C4-2B (cell line): ENCODE measurements around the gene GALNT11.

ENCODE experiments used
- H3K27ac ChIP-seq: fragments of 450-650 bp; 2 replicates; pipeline ENCODE4 v1.5.1; 2017
- ZFX ChIP-seq: fragments of 450-650 bp; IDR thresholded peaks from 2 replicates; pipeline ENCODE4 v1.6.1; 2017
- TF ChIP-seq, protein P1 (sequence below): fragments of 450-650 bp; conservative IDR thresholded peaks from 2 replicates; pipeline ENCODE4 v1.5.1; 2017; ENCODE audit warnings: mild to moderate bottlenecking

GALNT11 gene

GRCh38 chr7:152133804-152134203, 108.3 kb downstream of the GALNT11 start:
- TF ChIP-seq ZFX, result no peak
- TF ChIP-seq, protein P1, sequence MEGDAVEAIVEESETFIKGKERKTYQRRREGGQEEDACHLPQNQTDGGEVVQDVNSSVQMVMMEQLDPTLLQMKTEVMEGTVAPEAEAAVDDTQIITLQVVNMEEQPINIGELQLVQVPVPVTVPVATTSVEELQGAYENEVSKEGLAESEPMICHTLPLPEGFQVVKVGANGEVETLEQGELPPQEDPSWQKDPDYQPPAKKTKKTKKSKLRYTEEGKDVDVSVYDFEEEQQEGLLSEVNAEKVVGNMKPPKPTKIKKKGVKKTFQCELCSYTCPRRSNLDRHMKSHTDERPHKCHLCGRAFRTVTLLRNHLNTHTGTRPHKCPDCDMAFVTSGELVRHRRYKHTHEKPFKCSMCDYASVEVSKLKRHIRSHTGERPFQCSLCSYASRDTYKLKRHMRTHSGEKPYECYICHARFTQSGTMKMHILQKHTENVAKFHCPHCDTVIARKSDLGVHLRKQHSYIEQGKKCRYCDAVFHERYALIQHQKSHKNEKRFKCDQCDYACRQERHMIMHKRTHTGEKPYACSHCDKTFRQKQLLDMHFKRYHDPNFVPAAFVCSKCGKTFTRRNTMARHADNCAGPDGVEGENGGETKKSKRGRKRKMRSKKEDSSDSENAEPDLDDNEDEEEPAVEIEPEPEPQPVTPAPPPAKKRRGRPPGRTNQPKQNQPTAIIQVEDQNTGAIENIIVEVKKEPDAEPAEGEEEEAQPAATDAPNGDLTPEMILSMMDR, result no peak
- no peak overlapping the region for H3K27ac ChIP-seq

GRCh38 chr7:152136686-152137085, 111.2 kb downstream of the GALNT11 start:
- TF ChIP-seq, protein P1, result no peak
- TF ChIP-seq ZFX, result no peak

DNA sequence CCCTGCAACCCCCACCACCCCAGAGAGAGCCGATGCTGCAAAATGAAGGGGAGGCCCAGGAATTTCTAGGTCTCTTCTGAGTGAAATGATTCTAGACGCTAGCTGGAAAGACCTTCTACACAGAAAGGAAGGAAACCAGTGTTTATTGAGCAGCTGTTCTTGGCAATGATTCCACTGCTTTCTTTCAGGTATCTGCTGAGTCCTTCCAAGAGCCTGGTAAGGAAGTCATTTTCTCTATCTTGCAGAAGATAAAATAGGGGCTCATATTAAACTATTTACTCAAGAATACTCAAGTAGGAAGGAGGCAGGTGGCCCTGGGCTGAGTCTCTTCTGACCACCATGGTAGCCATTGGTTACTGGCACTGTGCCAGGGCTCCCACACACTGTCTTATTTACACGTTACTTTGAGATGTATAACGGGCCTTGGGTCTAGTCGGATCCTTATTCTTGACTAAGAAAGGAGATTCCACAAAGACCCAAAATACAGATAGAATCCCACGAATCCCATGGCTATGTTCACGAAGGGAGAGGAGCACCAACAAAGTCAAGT, 112.1 kb downstream of the GALNT11 start:
- no peak overlapping the region for H3K27ac ChIP-seq
- TF ChIP-seq ZFX, result no peak
- TF ChIP-seq, protein P1, result no peak

More at GRCh38 chr7:152136686-152137085, 111.2 kb downstream of the GALNT11 start:
- no peak overlapping the region for H3K27ac ChIP-seq

- TF ChIP-seq, protein P1, result no peak
- no peak for TF ChIP-seq ZFX
- H3K27ac ChIP-seq, result no peak overlapping the region
These were observed 114.6 kb downstream of the GALNT11 start for GRCh38 chr7:152140067-152140466.

DNA sequence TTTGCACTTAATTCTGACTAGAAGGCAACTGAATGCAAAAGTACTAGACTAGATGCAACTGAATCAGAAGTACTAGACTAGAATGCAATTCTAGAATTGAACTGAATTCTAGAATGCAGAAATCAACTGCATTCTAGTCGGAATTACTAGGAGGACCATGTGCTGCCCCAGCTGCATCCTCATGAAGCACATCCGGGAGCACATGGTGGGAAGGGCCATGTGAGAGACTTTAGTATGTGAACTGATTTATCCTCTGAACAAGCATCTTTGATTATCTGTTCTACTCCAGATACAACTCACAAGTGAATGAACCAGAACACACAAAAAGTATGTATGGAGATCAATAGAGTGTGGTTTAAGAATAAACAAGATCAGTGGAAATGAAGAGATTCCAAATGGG, 115.1 kb downstream of the GALNT11 start:
- TF ChIP-seq ZFX, result no peak
- TF ChIP-seq, protein P1, result no peak
- H3K27ac ChIP-seq, result no peak overlapping the region

DNA sequence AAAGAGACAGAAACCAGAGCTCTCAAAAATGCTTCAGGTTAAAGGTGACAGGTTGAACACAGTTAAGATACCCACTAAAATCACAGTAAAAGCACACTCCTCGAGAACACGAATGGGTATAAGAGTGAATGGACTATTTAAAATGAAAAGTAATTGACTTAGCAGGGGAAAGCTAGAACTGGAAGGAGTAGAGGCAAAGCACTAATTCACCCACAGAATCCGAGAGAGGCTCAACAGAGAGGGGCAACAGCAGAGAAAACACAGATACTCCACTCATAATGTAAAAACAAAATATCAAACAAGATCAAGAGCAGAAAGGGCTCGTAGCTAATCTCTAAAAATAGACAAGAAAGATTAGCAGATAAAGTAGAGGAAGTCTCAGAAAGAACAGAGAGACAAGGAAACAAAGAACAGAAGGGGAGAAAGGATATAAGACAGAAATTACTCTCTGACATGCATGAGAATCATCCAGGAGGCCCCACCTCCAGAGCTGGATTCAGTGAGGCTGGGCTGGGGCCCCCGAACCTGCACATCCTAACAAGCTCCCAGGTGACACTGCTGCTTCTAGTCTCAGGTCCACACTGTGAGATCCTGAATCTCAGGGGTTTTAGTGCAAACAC, 117.6 kb downstream of the GALNT11 start:
- TF ChIP-seq ZFX, result no peak
- TF ChIP-seq, protein P1, result no peak

GRCh38 chr7:152144557-152145245, 119.2 kb downstream of the GALNT11 start:
- TF ChIP-seq, protein P1, result no peak
- no peak for TF ChIP-seq ZFX

More for the DNA sequence above, 117.6 kb downstream of the GALNT11 start:
- no peak overlapping the region for H3K27ac ChIP-seq

More at GRCh38 chr7:152144557-152145245, 119.2 kb downstream of the GALNT11 start:
- no peak overlapping the region; the same call in 1 of the 2 replicates for H3K27ac ChIP-seq
